B cell (primary cell): ENCODE results near the gene CATSPERE. TPM values are rescaled to one million over a fixed set of nuclear protein-coding genes. Genes with fewer than 3 reads are reported as not detected.
A peak's percentile ranks its signal among the peaks of the same experiment; 100 is the strongest.

ENCODE experiments used
- ATAC-seq: fragments of 200-7000 bp; cut with Tn5 transposase; one replicate; pipeline ENCODE4 v1.10.0; 2021; ENCODE audit warnings: low read depth, mild to moderate bottlenecking, moderate number of reproducible peaks, moderate library complexity
- CTCF ChIA-PET: fragments of 350-600 bp; sonication (Branson Sonifier 250); formaldehyde crosslinking; loops from one replicate; lab custom pipeline; 2021; ENCODE audit warnings: antibody characterized with exemption, inconsistent platforms; lab: Charles Lee
- POLR2A ChIA-PET: fragments of 350-600 bp; sonication (Branson Sonifier 250); formaldehyde crosslinking; loops from one replicate; lab custom pipeline; 2021; ENCODE audit warnings: antibody characterized with exemption; lab: Charles Lee
- DNase-seq: peaks from one replicate; pipeline ENCODE4 v3.0.0; 2013
- H2AFZ ChIP-seq: 2 replicates; pipeline ENCODE4 v1.6.1; 2012; ENCODE audit warnings: mild to moderate bottlenecking, low read depth, low read length; ENCODE audit not compliant: insufficient read depth, poor library complexity, severe bottlenecking
- H3K27ac ChIP-seq, 2 donors: 1 replicate in 1 of 2; 2 replicates in 1 of 2; pipeline ENCODE4 v1.5.1; 2012 to 2013; ENCODE audit warnings: low read length in 2 of 2, mild to moderate bottlenecking in 2 of 2, moderate library complexity in 1 of 2
- H3K27me3 ChIP-seq, 4 experiments: fragments of 200-600 bp in 1 of 4; sonication (generic) in 1 of 4; replicated peaks in 1 of 4; 1 replicate in 2 of 4; 2 replicates in 2 of 4; pipeline versions ENCODE4 v1.6.1 to v1.7.0; 2013 to 2016; ENCODE audit warnings: low read length in 3 of 4, mild to moderate bottlenecking in 2 of 4, mixed read lengths in 1 of 4, moderate library complexity in 1 of 4; ENCODE audit not compliant: insufficient read depth in 4 of 4, control insufficient read depth in 3 of 4; ENCODE audit errors: control extremely low read depth in 1 of 4
- H3K36me3 ChIP-seq, 2 experiments: replicated peaks in 1 of 2; 1 replicate in 1 of 2; 2 replicates in 1 of 2; pipeline versions ENCODE4 v1.6.1 to v1.7.1; 2013; ENCODE audit warnings: low read length in 1 of 2; ENCODE audit not compliant: insufficient read depth in 2 of 2, control insufficient read depth in 1 of 2; ENCODE audit errors: control extremely low read depth in 1 of 2, extremely low read depth in 1 of 2
- H3K4me1 ChIP-seq, 2 donors: fragments of 200-600 bp in 1 of 2; sonication (generic) in 1 of 2; 1 replicate in 1 of 2; 2 replicates in 1 of 2; pipeline versions ENCODE4 v1.5.1 to v1.6.1; 2013 to 2017; ENCODE audit warnings: low read length in 2 of 2; ENCODE audit not compliant: control insufficient read depth in 2 of 2, insufficient read depth in 2 of 2
- H3K4me2 ChIP-seq: replicated peaks from 2 replicates; pipeline ENCODE3; 2012; ENCODE audit warnings: mild to moderate bottlenecking, low read depth, low read length; ENCODE audit not compliant: poor library complexity, severe bottlenecking
- H3K4me3 ChIP-seq, 5 experiments: fragments of 200-600 bp in 1 of 5; sonication (generic) in 1 of 5; 1 replicate in 3 of 5; 2 replicates in 2 of 5; pipeline versions ENCODE4 v1.5.1 to v1.7.0; 2011 to 2016; ENCODE audit warnings: low read length in 4 of 5, mild to moderate bottlenecking in 4 of 5, low read depth in 2 of 5, control low read depth in 1 of 5, moderate library complexity in 1 of 5; ENCODE audit not compliant: insufficient read depth in 1 of 5; ENCODE audit errors: control extremely low read depth in 1 of 5, extremely low read depth in 1 of 5
- H3K79me2 ChIP-seq: fragments of 200-600 bp; sonication (generic); one replicate; pipeline ENCODE4 v1.6.0; 2016; ENCODE audit warnings: low read length; ENCODE audit not compliant: control insufficient read depth, insufficient read depth
- H3K9ac ChIP-seq: fragments of 200-600 bp; sonication (generic); 2 replicates; pipeline ENCODE4 v1.6.1; 2017; ENCODE audit warnings: mild to moderate bottlenecking, low read length, moderate library complexity
- H3K9me3 ChIP-seq, 3 donors: one replicate each; pipeline versions ENCODE4 v1.6.1 to v1.7.1; 2013; ENCODE audit warnings: low read length in 2 of 3; ENCODE audit not compliant: control insufficient read depth in 2 of 3, insufficient read depth in 1 of 3; ENCODE audit errors: control extremely low read depth in 1 of 3
- H4K20me1 ChIP-seq: 2 replicates; pipeline ENCODE4 v1.6.0; 2012; ENCODE audit warnings: mild to moderate bottlenecking, low read length; ENCODE audit not compliant: insufficient read depth, control insufficient read depth, poor library complexity, severe bottlenecking
- H3K27ac Mint-ChIP-seq: one replicate; pipeline ENCODE4 v1.8.0; 2021; ENCODE audit warnings: mixed read lengths
- H3K27me3 Mint-ChIP-seq: one replicate; pipeline ENCODE4 v1.8.0; 2021; ENCODE audit warnings: mixed read lengths
- H3K4me1 Mint-ChIP-seq: one replicate; pipeline ENCODE4 v1.8.0; 2021; ENCODE audit warnings: mixed read lengths
- H3K4me3 Mint-ChIP-seq: one replicate; pipeline ENCODE4 v1.8.0; 2021; ENCODE audit warnings: mixed read lengths
- H3K9me3 Mint-ChIP-seq: one replicate; pipeline ENCODE4 v1.8.0; 2022; ENCODE audit warnings: mixed read lengths; ENCODE audit not compliant: insufficient read depth
- WGBS: methylation state at CpG from one replicate; pipeline ENCODE4 v1.1.5; 2013; ENCODE audit warnings: missing lambda C conversion rate; ENCODE audit not compliant: insufficient coverage; 5-methylcytosine and 5-hydroxymethylcytosine counted together
- intact Hi-C: fragments of 100-400 bp; cut with micrococcal nuclease; formaldehyde crosslinking; loops from one replicate; pipeline ENCODE4 v1.10.0; 2022
- polyA plus RNA-seq: library from polyadenylated mRNA; depleted of rRNA; stranded (reverse); fragments of >200 nt; gene quantifications from 2 replicates; pipeline ENCODE4 v1.2.3, GENCODE V29; 2012
- total RNA-seq, 2 donors: library from RNA; stranded (reverse); fragments of 120-200 nt in 1 of 2; gene quantifications; 1 replicate in 1 of 2; 2 replicates in 1 of 2; pipeline versions ENCODE4 v1.2.3 to v1.2.4, GENCODE V29; 2013 to 2022
- TF ChIP-seq, protein P1 (sequence below): fragments of 200-600 bp; IDR thresholded peaks from one replicate; pipeline ENCODE4 v1.8.0; 2022; ENCODE audit warnings: antibody characterized with exemption, mild to moderate bottlenecking

Gene CATSPERE
- total and polyA plus RNA-seq, 2 donors (not counting 1 experiment from before 2014, with no cell fraction given), result 0.82 to 3.1 TPM

DNA sequence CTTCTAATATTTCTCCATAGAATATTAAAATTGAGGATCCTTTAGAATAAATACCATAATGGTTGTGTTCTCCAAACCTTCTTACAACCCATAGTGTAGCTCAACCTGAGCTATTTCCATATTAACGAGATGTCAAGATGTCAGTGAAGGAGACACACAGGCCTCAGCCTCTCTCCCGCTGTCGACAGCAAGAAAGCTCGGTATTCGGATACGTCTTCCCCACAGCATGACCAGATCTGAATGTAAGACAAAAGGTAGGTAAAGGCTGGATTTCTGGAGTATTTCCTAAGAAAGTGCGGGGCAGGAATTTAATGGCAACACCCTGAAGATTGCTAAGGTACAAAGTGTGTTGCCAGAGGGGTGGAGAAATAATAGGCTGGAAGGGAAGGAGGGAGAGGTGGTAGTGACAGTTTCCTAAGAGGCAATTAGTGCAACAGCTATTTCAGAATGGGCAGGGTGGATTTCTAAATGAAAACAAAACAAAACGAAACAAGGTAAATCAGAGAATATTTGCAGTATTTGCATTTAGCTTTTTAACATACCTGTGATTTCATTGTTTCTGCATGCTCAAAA lies 11.1 kb upstream of the CATSPERE start:
- peaks cover 50% of the 10 kb centered on the region for H3K4me1 Mint-ChIP-seq
- POLR2A ChIA-PET, result interaction anchor here (0.6 to 1.7 kb wide), 2 partner anchors 76 to 521 kb away, joined by 4 to 7 read pairs; no protein-coding TSS in a partner anchor
- TF ChIP-seq, protein P1, sequence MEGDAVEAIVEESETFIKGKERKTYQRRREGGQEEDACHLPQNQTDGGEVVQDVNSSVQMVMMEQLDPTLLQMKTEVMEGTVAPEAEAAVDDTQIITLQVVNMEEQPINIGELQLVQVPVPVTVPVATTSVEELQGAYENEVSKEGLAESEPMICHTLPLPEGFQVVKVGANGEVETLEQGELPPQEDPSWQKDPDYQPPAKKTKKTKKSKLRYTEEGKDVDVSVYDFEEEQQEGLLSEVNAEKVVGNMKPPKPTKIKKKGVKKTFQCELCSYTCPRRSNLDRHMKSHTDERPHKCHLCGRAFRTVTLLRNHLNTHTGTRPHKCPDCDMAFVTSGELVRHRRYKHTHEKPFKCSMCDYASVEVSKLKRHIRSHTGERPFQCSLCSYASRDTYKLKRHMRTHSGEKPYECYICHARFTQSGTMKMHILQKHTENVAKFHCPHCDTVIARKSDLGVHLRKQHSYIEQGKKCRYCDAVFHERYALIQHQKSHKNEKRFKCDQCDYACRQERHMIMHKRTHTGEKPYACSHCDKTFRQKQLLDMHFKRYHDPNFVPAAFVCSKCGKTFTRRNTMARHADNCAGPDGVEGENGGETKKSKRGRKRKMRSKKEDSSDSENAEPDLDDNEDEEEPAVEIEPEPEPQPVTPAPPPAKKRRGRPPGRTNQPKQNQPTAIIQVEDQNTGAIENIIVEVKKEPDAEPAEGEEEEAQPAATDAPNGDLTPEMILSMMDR, result no peak
- CTCF ChIA-PET, result no interaction called here
- Histone ChIP-seq H4K20me1 (peaks cover 14% of the 10 kb centered on the region), H3K4me3 (peak overlapping the region in 3 of 5 experiments; percentile 88 to 98 (median 97)), H3K4me2 (peak overlapping the region; percentile 98), H3K27me3 (no peaks in the 10 kb centered on the region), H3K36me3 (peaks cover under 1 to 13% of the 10 kb centered on the region in 2 experiments), H3K9me3 (no peaks in the 10 kb centered on the region), H3K79me2 (peaks cover 61% of the 10 kb centered on the region), H2AFZ (peak overlapping the region; percentile 90), H3K4me1 (peaks cover 17 to 21% of the 10 kb centered on the region in 2 donors), H3K27ac (peak overlapping the region; percentile 92 to 94), H3K9ac (peak overlapping the region; percentile 97)
- no peaks in the 10 kb centered on the region for H3K9me3 Mint-ChIP-seq
- WGBS, result 84% methylated on average over 3 of the region's 8 CpGs
- ATAC-seq, result no peak
- H3K27me3 Mint-ChIP-seq, result no peaks in the 10 kb centered on the region
- H3K27ac Mint-ChIP-seq, result peak overlapping the region; percentile 94
- intact Hi-C loops, result loop anchor here (5.0 kb wide), 2 partner anchors 128 to 598 kb away; partner anchors contain the start of gene AKT3
- H3K4me3 Mint-ChIP-seq, result peak overlapping the region; percentile 95
- no peak for DNase-seq
